T-helper 22 cell (primary cell): ENCODE data around the gene CLCNKA.
"Not testable (repeated sequence)": the region's sequence is repeated elsewhere in the genome, so short reads cannot be mapped to it uniquely, and the experiment has no call there.

Experiments used
- DNase-seq: peaks from one replicate; pipeline ENCODE4 v3.0.0-alpha.2; 2020; ENCODE audit warnings: low read depth

Gene CLCNKA

DNA sequence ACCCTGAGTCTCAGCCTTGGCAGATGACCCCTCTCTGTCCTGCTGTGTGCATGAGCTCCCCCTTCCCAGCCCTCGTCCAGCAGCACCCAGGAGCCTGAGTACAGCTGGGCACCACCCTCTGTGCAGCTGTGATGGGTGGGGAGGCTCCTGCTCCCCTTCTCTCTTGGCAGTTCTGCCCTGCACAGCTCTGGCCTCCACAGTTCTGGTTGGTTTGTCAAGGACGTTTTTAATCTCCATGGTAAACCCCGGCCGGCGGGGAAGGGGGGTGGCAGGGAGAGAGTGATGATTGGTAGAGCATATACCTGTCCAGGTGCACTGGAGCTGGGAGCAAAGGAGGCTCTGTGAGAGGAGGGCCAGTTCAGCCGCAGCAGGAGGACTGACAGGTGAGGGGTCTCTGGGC, at the start of gene CLCNKA:
Gene CLCNKA (plus strand): TSS at position 356 of the 400 bp plus-strand sequence. CDS start 584 bp downstream, outside the sequence.
- no peak for DNase-seq

GRCh38 chr1:15972409-15972808, 49.4 kb upstream of the CLCNKA start:
- no peak for DNase-seq

DNA sequence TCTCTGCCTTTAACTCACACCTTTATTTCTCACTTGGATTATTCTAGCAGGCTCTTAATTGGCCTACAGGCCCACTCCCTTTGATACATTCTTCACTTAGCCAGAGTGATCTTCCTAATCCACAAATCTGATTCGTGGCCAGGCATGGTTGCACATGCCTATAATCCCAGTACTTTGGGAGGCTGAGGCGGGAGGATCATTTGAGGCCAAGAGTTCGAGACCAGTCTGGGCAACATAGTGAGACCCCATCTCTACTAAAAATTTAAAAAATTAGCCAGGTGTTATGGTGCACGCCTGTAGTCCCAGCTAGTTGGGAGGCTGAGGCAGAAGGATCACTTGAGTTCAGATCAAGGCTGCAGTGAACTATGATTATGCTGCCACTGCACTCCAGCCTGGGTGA, 48.1 kb upstream of the CLCNKA start:
- DNase-seq = no peak

DNA sequence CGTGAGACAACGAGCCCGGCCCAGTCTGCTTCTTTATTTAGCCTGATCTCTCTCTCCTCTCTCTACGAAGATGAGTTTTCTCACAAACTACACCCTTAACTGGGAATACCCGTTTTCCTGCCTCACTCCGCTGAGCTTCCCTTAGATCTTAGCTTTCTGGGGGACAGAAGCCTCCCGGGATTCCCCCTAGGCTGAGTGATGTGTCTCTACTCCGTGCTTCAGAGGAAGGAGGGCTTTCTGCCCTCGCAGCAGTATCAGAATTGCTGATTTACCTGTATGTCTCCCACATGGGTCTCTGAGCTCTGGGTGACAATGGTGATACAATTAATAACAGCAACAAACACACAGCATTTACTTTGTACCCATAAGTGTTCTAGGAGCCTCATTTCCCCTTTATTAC, 47.0 kb upstream of the CLCNKA start:
- DNase-seq = no peak

DNA sequence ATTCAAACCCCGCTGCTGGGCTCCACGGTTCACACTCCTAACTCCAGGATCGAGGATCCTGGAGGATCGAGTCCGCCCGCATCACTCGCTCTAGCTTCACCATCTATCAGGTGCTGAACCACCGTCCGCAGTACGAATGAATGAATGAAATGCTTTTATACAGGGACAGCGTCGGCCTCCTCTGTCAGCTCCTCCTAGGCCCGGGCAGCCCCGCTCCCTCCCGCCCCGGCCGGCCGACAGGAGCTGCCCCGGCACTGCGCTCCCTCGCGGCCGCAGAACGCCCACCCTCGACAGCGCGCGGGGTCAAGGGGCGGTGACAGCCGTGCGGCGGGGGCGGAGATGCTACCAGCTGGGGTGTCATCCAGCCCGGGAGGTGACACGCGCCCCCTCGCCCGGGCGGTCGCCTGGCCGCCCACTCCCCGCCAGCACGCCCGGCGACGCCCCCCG, 46.5 kb upstream of the CLCNKA start:
- peak; percentile 59 for DNase-seq

- peak; percentile 90 for DNase-seq
These were observed 45.8 kb upstream of the CLCNKA start, which contains the start of gene ZBTB17 for GRCh38 chr1:15975805-15976680. ZBTB17 (minus strand) TSS chr1:15976101; CDS start chr1:15948495, 27,606 bp downstream.

- DNase-seq = not testable (repeated sequence)
These were observed 43.9 kb upstream of the CLCNKA start for GRCh38 chr1:15977947-15978346.

GRCh38 chr1:15981679-15982078, 40.2 kb upstream of the CLCNKA start:
- DNase-seq = no peak

DNA sequence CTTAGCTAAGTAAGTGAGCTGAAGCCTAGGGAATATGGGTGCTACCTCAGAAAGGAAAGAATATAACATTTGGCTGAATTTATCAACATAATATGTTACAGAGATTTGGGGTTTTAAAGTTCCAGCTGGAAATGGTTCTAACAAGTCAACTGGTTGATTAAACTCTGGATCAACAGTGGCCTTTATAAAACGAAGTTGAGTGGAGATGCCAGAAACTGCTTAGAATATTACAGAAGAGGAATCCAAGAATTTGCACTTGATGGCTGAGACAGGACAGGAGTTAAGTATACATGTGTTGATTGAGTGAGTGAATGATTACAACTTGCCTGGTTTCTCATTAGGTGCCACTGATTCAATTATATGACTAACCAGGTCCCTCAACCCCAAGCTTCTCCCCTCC, 38.6 kb upstream of the CLCNKA start:
- DNase-seq = no peak

GRCh38 chr1:15985611-15986297, 36.1 kb upstream of the CLCNKA start:
- DNase-seq = no peak

- no peak for DNase-seq
These were observed 32.7 kb upstream of the CLCNKA start for GRCh38 chr1:15988856-15989736.

GRCh38 chr1:15989776-15990175, 32.1 kb upstream of the CLCNKA start:
- DNase-seq = no peak

GRCh38 chr1:15991427-15992186, 30.2 kb upstream of the CLCNKA start:
- no peak for DNase-seq

DNA sequence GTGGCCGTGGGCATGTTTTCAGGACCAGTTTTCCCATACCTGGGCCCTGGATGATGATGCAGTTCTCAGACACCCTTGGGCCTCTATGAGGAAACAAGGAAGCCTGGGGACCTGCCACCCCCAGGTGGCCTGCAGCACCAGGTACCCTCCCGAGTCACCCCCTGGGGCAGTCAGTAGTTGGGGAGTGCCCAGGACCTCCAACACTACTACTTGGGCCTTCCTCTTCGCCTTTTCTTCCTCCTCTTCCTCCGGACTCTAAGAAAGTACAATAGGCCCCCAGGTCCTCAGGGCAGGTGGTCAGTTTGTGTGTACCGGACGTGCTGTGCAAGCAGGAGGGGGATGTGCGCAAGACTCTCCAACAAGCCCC, 29.7 kb upstream of the CLCNKA start:
- DNase-seq = no peak

- no peak for DNase-seq
These were observed 29.0 kb upstream of the CLCNKA start for GRCh38 chr1:15992582-15993500.

DNA sequence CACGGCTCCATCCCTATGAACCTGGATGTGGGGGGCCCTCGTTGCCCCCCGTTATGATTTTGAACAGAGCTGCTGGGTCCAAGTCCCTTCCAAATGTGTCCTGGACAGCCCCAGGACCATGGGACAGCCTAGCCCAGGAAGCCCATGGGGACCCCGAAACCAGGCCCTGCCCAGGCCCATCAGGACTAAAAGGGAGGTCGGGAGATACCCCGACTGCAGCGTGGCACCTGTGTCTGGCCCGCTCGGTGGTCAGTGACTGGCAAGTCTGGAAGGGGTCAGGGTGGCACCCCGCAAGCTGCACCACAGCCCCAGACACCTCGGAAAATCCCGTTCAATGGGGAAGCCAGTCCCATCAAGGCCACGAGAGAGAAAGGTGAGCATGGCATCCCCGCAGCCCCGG, 28.2 kb upstream of the CLCNKA start:
- DNase-seq = no peak

DNA sequence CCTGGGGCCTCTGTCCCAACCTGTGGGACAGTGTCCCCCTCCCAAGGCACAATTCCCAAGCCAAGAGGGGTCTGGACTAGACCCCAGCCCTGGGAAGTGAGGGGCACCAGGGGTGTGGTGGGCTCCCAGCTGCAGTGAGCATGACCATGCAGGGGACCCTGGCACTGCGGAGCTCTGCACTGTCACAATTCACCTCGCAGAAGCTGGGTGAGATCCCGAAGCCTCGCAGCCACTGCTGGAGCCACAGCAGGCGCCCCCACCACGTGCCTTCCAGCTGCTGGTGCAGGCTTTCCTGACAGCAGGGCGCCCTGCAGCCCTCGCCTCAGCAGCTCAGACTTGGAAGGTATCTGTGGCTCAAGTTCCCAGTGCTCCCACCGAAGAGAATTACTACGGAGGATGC, 27.8 kb upstream of the CLCNKA start:
- no peak for DNase-seq

DNA sequence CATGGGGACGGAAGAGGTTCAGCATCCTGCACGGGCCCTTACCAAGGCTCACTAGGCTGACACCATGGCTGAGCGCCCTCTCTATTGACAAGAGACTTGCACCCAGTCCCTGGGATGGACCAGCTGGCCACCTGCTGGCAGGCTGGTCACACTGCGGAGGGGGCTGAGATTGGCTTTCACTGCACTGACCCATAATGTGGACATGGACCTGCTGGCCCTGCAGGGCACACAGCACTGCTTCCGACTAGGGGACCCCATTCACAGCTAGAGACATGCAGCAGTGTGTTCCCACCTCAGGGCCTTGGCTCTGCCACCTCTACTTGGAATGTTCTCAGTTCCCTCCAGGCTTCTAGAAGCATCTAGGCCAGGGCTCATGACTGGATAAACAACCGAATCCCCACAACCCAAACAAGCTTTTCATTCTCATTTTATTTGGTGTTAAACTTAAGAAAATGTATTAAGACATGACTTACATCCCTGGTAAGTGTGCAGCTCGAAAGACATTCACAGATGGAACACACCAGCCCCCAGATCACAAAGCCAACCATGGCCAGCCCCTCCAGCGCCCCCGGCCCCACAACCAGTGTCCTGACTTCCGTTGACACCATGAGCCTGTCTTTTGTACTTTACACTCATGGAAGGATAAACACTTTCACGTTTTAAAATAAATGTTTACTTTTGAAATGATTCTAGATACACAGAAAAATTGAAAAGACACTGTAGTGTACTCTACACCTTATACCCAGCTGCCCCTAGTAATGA, 27.1 kb upstream of the CLCNKA start:
- DNase-seq = no peak

GRCh38 chr1:15997076-15997585, 24.7 kb upstream of the CLCNKA start:
- no peak for DNase-seq
